Heart left ventricle (tissue), 13 donors: ENCODE results near the gene ARFRP1.

Experiments used
- CTCF ChIP-seq, 12 donors: fragments of 200-600 bp; sonication (generic) in 4 of 12; IDR thresholded peaks; one replicate each; pipeline versions ENCODE4 v1.5.0 to v1.8.0; 2018 to 2022; ENCODE audit warnings: antibody characterized with exemption in 12 of 12, mild to moderate bottlenecking in 5 of 12
- POLR2A ChIP-seq, 2 donors: fragments of 450-650 bp; IDR thresholded peaks; one replicate each; pipeline ENCODE4 v1.6.1; 2017; ENCODE audit warnings: antibody characterized with exemption in 2 of 2, mild to moderate bottlenecking in 2 of 2, moderate library complexity in 2 of 2
- donor health status: ischemic (EF 13 %, LVEDD 7.1; RV severe dilation, severe dysfunction).
- donor health status: DM: no; HTN: yes; CAD: no.
- donor health status: DM: no; HTN: no; CAD: no.
- donor health status: ischemic (EF 25% LVEDD 6.9; RV normal size, moderate dysfunction).
- donor health status: ischemic (EF 25% LVEDD 5.7; RV mildly dilated, moderate dysfunction).
- donor health status: ischemic (EF 35%, LVEDD 5.7; RV mildly dilated, moderate dysfunction).
- donor health status: nonischemic (EF 11% LVEDD 7.7; RV severe dilation, severe dysfunction).
- donor health status: DM: yes; HTN: yes; CAD: no.
- donor health status: PGD.
- donor health status: ischemic (EF 29% LVEDD 5.4; RV normal size, mild dysfunction).
- donor health status: nonischemic (EF 23%, LVEDD 6.1; RV moderate dilation, normal function).

DNA sequence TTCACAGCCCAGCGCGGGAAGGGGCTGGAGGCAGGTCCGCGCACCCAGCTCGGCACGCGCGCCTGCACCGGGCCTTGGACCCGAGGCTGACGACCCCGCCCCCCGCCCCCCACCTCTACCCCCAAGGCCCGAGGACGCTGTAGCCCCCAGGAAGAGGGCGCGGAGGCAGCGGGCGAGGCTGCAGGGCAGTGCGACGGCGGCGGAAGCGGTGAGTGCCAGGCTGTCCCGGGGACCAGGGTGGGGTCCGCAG lies 29.8 kb upstream of the ARFRP1 start:
- TF ChIP-seq POLR2A (IDR thresholded peaks at IDR 0.05) (no peak), CTCF (IDR thresholded peaks at IDR 0.05) (no peak)
